Panc1 (cell line): ENCODE measurements around the gene ATF5. TPM values are rescaled to one million over a fixed set of nuclear protein-coding genes. Genes with fewer than 3 reads are reported as not detected.
A peak's percentile ranks its signal among the peaks of the same experiment; 100 is the strongest.

ENCODE experiments used
- ATAC-seq: fragments of 200-7000 bp; cut with Tn5 transposase; 2 replicates; pipeline ENCODE4 v1.9.1; 2020; ENCODE audit warnings: mild to moderate bottlenecking, moderate library complexity
- BruUV-seq: library from RNA; stranded (reverse); fragments of 400-500 nt; replicated peaks from 2 replicates; lab custom pipeline; 2021; lab: Mats Ljungman, UMichigan
- CTCF ChIA-PET: fragments of 300-600 bp; sonication (Branson Sonifier 250); formaldehyde crosslinking; loops from one replicate; lab custom pipeline; 2022; ENCODE audit warnings: antibody characterized with exemption; lab: Charles Lee
- POLR2A ChIA-PET: fragments of 300-600 bp; sonication (Branson Sonifier 250); formaldehyde crosslinking; loops from one replicate; lab custom pipeline; 2022; ENCODE audit warnings: antibody characterized with exemption; lab: Charles Lee
- DNase-seq: peaks from one replicate; pipeline ENCODE4 v3.0.0-alpha.2; 2010; ENCODE audit warnings: low read depth, low spot score
- H3K27ac ChIP-seq: 2 replicates; pipeline ENCODE4 v1.5.1; 2011; ENCODE audit warnings: mild to moderate bottlenecking, low read length, inconsistent platforms
- H3K27me3 ChIP-seq: fragments of 200-500 bp; sonication (Bioruptor generic); 2 replicates; pipeline ENCODE4 v1.6.0; 2014; ENCODE audit warnings: low read length, inconsistent platforms; ENCODE audit not compliant: control insufficient read depth, insufficient read depth
- H3K36me3 ChIP-seq: fragments of 200-500 bp; sonication (Bioruptor generic); 2 replicates; pipeline ENCODE4 v1.5.1; 2014; ENCODE audit warnings: inconsistent platforms, mild to moderate bottlenecking, low read length, moderate library complexity; ENCODE audit not compliant: control insufficient read depth, insufficient read depth
- H3K4me1 ChIP-seq: 2 replicates; pipeline ENCODE4 v1.5.1; 2011; ENCODE audit warnings: inconsistent platforms, mild to moderate bottlenecking, low read length, moderate library complexity; ENCODE audit not compliant: control insufficient read depth, insufficient read depth
- H3K4me3 ChIP-seq, 2 experiments: 2 replicates each; pipeline ENCODE4 v1.5.1; 2011 to 2012; ENCODE audit warnings: low read depth in 2 of 2, low read length in 2 of 2, mild to moderate bottlenecking in 2 of 2, inconsistent platforms in 1 of 2, moderate library complexity in 1 of 2
- H3K9me3 ChIP-seq: fragments of 200-500 bp; sonication (Bioruptor generic); 2 replicates; pipeline ENCODE4 v1.5.1; 2014; ENCODE audit warnings: low read depth, mild to moderate bottlenecking, inconsistent platforms, low read length, moderate library complexity; ENCODE audit not compliant: control insufficient read depth, insufficient read depth
- CTCF ChIP-seq: fragments of 450-650 bp; IDR thresholded peaks from 2 replicates; pipeline ENCODE4 v1.5.1; 2017; ENCODE audit warnings: mild to moderate bottlenecking
- POLR2AphosphoS5 ChIP-seq: IDR thresholded peaks from 2 replicates; pipeline ENCODE4 v1.6.1; 2012; ENCODE audit warnings: mild to moderate bottlenecking, low read depth, low read length, moderate library complexity
- REST ChIP-seq, 2 experiments: IDR thresholded peaks; 2 replicates each; pipeline ENCODE4 v1.6.1; 2011 to 2012; ENCODE audit warnings: low read depth in 2 of 2, control low read depth in 1 of 2, low read length in 1 of 2, mild to moderate bottlenecking in 1 of 2, moderate library complexity in 1 of 2; ENCODE audit not compliant: insufficient read depth in 1 of 2
- SIN3A ChIP-seq: IDR thresholded peaks from 2 replicates; pipeline ENCODE4 v1.6.1; 2012; ENCODE audit warnings: low read depth, mild to moderate bottlenecking, low read length, moderate library complexity, borderline replicate concordance; ENCODE audit not compliant: insufficient read depth
- TCF7L2 ChIP-seq: IDR thresholded peaks from 2 replicates; pipeline ENCODE4 v1.6.1; 2011; ENCODE audit warnings: mild to moderate bottlenecking, low read depth, low read length, inconsistent platforms
- in situ Hi-C: cut with HindIII; loops from 2 replicates; pipeline ENCODE4 v1.10.0; 2016; ENCODE audit warnings: low sequenced_read_pairs, low pct_unique_long_range_greater_than_20kb
- intact Hi-C: fragments of 100-400 bp; cut with micrococcal nuclease; formaldehyde crosslinking; loops from one replicate; pipeline ENCODE4 v1.10.0; 2022; ENCODE audit not compliant: unreplicated experiment
- total RNA-seq: library from RNA; stranded (reverse); gene quantifications from one replicate; pipeline ENCODE4 v1.2.1, GENCODE V29; 2021; ENCODE audit not compliant: unreplicated experiment

Gene ATF5
- total RNA-seq, 1 experiment from 2014 or later, result 104 TPM

- no peaks in the 10 kb centered on the region for H3K9me3 ChIP-seq
- no peak overlapping the region for H3K27ac ChIP-seq
- H3K4me1 ChIP-seq, result no peaks in the 10 kb centered on the region
- no peak for DNase-seq
- no peak overlapping the region for H3K4me3 ChIP-seq
- ChIA-PET CTCF (no interaction called here), POLR2A (interaction anchor here (0.6 kb wide), 1 partner anchor 22 kb away, joined by 6 read pairs; no protein-coding TSS in a partner anchor)
- intact Hi-C loops, result loop anchor here (2.0 kb wide), 1 partner anchor 48 kb away; no protein-coding TSS in a partner anchor
- in situ Hi-C loops, result no loop called here
- no TSS peak for BruUV-seq
- no peaks in the 10 kb centered on the region; the same call in 1 of the 2 replicates for H3K36me3 ChIP-seq
- TF ChIP-seq REST (IDR thresholded peaks at IDR 0.05; ENCODE audit: insufficient read depth in 1 of 2, low read depth in 2 of 2, low read length in 1 of 2) (no peak), TCF7L2 (no peak), POLR2AphosphoS5 (no peak), CTCF (no peak), SIN3A (no peak)
- no peaks in the 10 kb centered on the region for H3K27me3 ChIP-seq
- no peak for ATAC-seq
Observed at GRCh38 chr19:49936549-49936948, 7.5 kb downstream of the ATF5 start.

GRCh38 chr19:49937750-49938381, 8.9 kb downstream of the ATF5 start:
- intact Hi-C loops (loop anchor here (2.0 kb wide), 1 partner anchor 47 kb away; no protein-coding TSS in a partner anchor), in situ Hi-C loops (no loop called here)
- no TSS peak for BruUV-seq
- DNase-seq (no peak), ATAC-seq (peak; percentile 90)
- Histone ChIP-seq H3K27me3 (no peaks in the 10 kb centered on the region), H3K27ac (no peak overlapping the region), H3K36me3 (no peaks in the 10 kb centered on the region), H3K4me3 (peak overlapping the region; percentile 20 to 40), H3K9me3 (no peaks in the 10 kb centered on the region), H3K4me1 (no peaks in the 10 kb centered on the region)
- CTCF ChIA-PET, result interaction anchor here (0.6 kb wide), 1 partner anchor 198 kb away, joined by 3 read pairs; no protein-coding TSS in a partner anchor
- TF ChIP-seq POLR2AphosphoS5 (no peak), SIN3A (no peak), TCF7L2 (no peak), CTCF (peak; percentile 93), REST (IDR thresholded peaks at IDR 0.05; ENCODE audit: insufficient read depth in 1 of 2, low read depth in 2 of 2, low read length in 1 of 2) (peak in 1 of 2 experiments; percentile 55; a peak in 1 of 4 replicates)
- POLR2A ChIA-PET, result no interaction called here
